HG02759 (cell line): ENCODE measurements around the gene EHD1.

Source experiments
- ATAC-seq: cut with Tn5 transposase; IDR thresholded peaks from one replicate; pipeline ENCODE4 v1.9.1; 2021; ENCODE audit warnings: mild to moderate bottlenecking, moderate library complexity; ENCODE audit not compliant: unreplicated experiment

EHD1 gene

DNA sequence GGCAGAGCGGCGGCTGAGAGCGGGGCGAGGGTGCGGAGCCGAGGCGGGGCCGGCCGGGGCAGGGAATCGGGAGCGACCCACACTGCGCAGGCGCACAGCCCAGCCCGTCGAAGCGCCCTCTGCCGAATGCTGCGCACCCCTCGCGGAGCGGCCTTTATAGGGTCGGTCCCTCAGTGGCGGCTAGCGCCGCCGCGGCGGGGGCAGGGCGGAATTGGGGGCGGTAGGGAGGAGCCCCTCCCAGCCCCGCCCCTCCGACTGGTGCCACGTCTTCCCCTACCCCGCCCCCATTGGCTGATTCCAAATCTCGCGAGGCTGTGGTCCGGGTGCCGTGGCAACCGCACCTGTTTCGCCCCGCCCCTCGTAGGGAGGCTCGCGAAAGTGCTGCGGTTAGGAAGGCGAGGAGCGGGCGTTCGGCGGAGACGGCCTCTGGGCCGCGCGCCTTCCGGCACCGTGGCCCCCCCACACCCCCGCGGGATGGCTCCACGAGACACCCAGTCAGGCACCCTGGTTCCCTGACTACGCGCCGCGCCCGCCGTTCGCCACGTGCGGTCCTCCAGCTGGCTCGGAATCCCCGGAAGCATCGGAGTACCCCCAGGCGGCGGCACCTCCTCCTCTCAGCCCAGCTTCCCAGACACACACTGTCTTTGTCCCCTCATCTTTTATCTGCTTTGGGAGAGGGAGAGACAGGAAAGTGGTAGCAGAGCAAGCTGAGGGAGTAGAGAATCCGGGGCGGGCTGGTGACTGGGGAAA lies at the start of gene EHD1:
EHD1 (minus strand) TSS at position 128 of the 750 bp plus-strand sequence. CDS start 157 bp downstream, outside the sequence.
- ATAC-seq = peak; percentile 81

DNA sequence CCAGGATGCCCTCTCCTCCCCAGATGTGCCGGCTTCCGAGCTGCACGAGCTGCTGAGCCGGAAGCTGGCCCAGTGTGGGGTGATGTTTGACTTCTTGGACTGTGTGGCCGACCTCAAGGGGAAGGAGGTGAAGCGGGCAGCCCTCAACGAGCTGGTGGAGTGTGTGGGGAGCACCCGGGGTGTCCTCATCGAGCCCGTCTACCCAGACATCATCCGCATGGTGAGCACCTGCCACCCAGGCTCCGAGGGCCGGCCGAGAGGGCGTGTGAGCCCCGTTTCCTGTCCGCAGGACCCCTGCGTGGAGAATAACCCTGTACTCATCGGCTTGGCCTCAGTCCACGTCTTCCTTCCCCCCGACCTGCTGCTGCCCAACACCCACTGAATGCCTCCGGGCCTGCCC lies 48.3 kb upstream of the EHD1 start:
- ATAC-seq = no peak

DNA sequence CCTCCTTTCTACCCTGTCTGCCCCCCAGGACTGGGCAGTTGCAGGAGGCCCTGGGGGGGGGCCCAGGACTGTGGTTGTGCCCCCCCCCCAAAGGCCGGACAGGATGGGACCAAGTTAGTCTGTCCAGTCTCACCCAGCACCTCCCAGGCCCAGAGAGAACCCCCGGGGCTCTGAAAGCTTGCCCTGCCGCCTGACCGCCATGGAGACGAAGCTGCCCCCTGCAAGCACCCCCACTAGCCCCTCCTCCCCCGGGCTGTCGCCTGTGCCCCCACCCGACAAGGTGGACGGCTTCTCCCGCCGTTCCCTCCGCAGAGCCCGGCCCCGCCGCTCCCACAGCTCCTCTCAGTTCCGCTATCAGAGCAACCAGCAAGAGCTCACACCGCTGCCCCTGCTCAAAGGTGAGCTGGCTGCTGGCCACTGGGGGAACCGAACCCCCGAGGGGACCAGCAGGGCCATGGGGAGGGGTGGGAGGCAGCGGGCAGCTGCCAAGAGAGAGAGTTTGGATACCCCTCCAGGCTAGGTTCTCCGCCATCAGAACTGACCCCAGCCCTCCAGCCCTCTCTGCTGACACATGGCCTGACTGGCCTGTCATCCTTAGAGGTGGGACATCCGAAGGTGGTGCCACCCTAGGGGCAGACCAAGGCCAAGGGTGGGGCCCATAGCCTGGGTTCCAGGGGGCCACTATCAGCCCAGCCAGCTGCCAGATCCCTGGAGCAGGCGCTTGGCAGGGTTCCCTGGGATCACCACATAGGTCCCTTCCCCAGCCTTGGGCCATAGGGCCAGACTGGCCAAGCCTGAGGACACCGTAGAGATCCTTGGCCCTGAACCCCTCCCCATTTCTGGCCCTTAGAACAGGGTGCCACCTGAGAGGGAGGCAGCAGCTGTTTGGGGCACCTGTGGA lies 47.4 kb upstream of the EHD1 start:
- ATAC-seq = no peak

DNA sequence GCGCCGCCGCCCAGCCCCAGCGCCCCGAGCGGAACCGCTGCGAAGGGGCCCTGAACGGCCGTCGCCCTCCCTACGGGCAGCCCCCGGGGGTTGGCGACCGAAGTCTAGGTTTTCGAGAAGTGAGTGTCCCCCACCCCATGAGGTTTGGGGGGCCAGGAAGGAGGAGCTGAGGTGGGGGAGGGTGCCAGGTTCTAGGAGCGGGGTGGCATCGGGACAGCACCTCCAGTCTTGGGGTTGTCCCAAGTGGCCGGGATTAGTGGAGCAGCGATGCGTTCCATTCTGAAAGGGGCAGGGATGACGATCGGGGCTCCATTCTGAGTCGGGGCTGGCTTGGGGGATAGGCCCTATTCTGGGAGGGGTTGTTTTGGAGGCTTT lies 46.5 kb upstream of the EHD1 start:
- ATAC-seq = no peak

DNA sequence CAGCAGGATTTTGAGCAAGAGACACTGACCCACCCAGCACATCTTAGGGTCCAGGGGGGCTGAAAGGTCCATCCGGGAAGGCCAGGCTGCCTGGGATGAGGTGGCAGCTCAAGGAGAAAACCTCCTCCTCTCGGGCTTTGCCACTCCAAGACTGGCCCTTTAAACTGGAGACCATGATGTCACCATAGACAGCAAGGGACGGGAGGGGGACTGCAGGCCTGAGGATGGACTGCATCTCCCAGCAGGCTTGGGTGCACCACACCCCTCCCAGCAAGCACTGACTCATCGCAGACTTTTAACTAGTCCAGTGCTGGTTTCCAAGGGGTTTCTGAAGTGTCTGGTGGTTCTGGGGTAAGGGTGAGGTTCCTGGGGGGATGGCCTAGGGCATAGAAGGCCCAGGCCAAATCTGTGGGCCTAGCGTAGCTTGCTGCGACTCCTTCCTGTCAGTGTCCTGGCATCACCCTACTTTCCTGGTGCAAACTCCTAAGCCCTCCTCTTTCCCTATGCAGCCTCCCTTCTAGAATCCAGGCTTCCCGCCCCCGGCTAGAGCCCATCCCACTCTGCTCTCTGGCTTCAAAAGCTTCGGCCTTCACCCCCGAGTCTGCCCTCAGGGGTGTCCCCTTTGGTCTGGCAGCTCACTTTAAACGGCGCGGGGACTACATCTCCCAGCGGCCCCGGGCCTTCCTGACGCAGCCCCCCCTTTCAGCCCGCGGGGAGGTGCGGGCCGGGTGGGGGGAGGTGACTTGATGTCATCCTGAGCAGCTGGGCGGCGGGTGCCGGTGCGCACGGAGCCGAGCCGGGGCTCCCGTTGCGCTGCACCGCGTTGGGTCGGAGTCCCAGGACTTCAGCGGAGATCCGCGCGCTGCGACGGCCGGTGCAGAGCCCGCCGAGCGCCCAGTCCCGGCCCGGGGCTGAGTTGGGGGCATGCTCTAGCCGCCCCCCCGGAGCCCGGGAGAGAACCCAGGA lies 45.8 kb upstream of the EHD1 start, which contains the start of gene PPP2R5B:
PPP2R5B (plus strand) TSS at position 746 of the 966 bp plus-strand sequence. CDS start 1,046 bp downstream, outside the sequence.
- ATAC-seq = peak; percentile 86

DNA sequence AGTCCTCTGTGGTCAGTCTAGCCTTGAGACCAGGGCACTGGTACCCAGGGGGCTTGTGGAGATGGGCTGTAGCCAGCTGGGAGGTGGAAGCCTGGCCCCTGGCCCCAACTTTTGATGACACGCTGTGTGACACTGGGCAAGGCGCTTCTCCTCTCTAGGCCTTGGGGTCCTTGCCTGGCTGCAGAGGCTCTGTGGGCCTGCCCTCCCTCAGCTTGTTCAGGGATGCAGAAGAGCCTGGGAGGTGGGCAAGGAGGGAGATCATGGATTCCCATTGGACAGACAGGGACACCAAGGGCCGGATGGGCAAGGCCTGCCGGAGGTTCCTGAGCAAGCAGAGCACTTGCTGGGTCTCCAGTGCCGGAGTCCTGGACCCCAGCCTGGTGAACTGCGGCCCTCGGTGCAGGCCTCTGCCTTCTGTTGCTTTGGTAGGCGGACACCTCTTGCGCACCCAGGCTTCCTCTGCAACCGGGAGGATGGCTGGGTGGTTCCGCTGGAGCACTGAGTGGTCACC lies 44.8 kb upstream of the EHD1 start:
- ATAC-seq = no peak

DNA sequence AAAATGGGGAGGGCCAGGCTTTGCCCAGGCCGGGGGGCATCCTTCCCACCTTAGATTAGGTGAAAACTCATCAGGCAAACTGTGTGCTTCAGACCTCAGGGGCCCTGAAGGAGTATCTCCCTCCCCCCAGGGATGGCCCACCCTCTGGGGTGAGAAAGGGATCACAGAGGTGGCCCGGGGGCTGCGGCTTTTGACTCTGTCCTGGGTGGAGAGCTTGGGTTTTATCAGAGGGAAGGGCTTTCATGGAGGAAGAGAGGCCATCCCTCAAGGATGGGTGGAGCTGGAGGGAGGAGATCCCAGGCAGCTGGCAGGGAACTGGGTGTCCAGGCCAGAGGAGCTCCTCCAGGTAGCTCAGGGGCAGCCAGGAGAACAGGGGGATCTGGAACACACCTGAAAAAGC lies 43.0 kb upstream of the EHD1 start:
- ATAC-seq = no peak

DNA sequence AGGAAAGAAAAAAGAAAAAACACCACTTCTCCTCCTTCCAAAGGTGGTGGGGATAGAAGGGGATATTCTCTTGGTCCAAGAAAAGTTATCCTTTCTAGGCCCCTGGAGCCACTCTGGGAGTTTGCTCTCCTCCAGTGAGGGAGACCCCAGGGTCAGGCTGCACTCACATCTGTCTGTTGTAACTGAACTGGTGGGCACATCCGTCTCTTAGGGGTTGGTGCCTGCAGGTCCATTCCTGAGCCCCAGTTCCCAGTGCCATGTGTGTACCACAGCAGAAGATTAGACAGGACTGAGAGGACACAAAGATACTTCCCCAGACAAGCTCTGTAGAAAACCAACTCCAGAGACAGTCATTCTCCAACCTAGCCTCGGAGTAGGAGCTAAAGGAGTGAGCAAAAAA lies 41.7 kb upstream of the EHD1 start:
- ATAC-seq = no peak

DNA sequence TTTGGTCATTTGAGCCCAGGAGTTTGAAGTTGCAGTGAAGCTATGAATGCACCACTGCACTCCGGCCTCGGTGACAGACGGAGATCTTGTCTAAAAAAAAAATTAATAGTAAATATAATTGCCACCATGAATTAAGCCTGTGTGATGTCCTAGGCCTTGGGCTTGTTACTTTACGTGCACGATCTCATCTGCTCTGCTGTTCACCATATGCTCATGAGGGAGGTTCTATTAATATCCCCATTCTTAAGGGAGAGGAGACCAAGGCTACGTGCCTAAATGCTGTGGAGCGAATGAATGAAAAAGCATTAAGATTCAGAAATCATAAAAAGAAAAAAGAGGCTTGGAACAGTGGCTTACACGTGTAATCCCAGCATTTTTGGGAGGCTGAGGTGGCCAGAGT lies 41.2 kb upstream of the EHD1 start:
- no peak for ATAC-seq

DNA sequence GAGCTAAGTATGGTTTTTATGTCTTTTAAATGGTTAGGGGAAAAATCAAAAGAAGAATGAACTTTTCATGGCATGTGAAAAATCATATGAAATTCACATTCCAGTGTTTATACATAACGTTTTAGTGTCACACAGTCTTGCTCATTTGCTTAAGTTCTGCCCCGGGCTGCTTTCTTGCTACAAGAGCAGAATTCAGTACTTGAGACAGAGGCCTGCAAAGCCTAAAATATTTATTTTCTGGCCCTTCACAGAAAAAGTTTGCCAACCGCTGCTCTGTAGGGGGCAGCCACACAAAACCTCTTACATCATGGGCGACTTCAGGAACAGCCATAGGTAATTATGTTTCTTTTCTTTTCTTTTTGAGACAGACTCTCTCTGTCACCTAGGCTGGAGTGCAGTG lies 39.6 kb upstream of the EHD1 start:
- no peak for ATAC-seq

DNA sequence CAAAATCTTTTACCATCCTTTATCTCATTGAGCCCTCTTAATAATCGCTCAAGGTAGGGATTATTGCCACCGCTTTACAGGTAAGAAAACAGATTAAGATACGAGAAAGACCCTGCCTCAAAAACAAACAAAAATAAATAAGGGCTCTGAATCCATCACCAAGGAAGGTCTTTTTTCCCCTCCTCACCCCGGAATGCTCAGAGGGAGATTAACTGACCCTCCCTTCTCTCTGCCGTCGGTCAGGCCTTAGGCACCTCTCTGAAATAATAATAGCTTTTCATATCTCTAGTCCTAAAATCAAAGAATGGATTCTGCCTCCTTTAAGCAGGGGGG lies 39.2 kb upstream of the EHD1 start:
- ATAC-seq = no peak

DNA sequence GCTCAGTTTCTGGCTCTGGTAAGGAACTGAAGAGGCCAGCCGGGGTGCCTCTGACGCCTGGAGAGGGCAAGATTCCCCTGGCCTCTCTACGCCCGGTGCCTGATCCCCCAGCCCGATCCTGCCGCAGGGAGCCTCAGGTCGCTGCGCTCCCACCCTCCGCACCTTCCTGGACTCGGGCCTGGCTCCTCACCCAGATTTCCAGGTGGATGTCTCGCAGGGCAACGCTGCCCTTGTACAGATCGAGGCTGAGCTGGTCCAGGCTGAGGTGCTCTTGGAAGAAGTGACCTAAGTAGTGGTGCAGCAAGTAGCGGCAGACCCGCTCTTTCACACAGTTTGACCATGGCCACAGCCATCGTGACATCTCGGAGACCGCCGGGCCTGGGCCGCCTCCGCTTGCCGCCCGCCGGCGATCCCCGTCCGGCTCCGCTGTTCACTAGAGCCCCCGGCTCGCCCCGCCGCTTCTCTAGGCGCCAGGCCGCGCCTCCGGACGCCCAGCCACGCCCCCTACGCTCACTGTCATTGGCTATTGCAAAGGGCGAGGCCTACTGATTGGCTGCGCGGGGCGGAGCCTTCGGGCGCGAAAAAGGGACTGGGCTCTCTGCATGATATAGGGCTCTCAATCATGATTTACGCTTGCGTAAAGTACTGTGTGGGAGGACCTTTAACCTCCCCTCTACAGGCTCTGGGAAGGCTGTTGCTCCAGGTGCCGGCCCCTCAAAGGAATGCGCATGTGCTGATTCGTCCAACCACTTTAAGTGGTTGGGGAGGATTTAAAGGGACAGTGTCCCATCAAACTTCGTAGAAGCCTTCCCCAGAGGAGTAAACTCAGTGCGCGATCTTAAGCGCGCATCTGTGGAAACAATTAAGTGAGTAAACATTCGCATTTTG lies 38.6 kb upstream of the EHD1 start, which contains the start of gene ATG2A:
ATG2A (minus strand) TSS at position 435 of the 888 bp plus-strand sequence; CDS start at position 361, 74 bp downstream.
- ATAC-seq = peak; percentile 95

DNA sequence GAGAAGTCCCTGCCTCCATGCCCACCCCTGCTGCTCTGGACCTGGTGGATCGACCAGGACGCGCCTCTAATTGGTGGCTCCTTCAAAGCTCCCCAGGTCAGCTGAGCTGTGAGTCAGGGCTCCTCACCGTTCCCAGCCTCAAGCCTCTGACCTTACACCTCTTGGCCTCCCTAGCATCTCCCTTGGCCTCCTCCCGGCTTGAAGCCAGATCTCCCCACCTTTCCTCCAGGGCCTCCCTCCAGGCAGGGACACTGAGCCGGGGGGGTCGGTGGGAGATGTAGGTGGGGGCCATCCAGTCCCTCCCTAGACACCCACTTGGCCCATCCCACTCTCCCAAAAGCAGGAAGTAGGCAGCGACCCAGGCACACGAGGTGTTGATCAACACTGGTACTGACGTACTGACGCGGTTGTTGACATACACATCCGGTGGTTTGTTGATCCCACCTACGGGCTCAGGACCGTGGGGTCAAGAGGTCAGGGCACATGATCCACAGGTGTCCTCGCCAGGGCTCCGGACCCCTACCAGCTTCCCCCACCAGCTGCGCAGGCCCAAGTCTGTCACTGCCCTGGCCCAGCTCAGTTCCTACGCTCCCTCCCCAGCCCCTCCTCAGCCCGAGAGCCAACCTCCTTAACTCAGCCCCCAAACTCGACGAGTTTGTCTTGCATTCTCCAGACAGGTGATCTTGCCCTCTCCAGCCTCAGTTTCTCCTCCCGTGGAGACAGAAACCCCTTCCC lies 37.8 kb upstream of the EHD1 start:
- ATAC-seq = no peak

DNA sequence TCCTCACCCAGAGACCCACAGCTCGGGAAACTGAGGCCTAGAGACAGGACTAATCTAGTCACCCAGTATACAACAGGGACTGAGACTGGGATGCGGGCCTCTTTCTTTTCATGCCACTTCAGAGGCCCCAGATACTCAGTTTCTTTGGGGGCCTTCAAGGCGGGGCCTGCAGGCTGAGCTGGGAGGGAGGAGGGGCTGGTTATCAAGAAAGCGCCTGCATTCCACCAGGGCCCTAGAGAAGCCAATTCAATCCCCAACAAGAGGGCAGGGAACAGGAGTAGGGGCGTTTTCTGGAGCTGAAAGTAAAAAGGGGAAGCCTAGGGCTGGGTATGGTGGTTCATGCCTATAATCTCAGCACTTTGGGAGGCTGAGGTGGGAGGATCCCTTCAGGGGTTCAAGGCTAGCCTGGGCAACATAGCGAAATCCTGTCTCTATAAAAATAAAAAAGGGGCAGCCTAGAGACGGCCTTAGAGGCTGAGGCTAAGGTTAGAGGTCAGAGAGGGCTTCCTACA lies 37.0 kb upstream of the EHD1 start:
- no peak for ATAC-seq

DNA sequence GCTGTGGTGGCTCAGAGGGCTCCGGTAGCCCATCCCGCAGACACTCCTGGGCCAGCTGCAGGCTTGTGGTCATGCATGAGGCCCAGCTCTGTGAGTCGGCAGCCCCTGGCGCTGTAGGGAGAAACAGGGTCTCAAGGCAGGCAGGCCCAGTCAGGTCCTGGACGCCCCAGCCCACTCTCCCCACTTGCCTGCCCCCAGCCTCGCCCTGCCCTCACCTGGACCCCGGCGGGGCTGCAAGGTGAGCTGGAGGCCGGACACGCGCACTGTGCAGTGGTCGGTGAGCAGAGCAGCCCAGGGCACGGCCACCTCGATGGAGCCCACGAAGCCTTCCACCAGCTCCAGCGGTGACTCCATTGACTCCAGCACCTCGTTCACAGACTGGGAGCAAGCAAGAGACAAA lies 35.7 kb upstream of the EHD1 start:
- ATAC-seq = no peak

DNA sequence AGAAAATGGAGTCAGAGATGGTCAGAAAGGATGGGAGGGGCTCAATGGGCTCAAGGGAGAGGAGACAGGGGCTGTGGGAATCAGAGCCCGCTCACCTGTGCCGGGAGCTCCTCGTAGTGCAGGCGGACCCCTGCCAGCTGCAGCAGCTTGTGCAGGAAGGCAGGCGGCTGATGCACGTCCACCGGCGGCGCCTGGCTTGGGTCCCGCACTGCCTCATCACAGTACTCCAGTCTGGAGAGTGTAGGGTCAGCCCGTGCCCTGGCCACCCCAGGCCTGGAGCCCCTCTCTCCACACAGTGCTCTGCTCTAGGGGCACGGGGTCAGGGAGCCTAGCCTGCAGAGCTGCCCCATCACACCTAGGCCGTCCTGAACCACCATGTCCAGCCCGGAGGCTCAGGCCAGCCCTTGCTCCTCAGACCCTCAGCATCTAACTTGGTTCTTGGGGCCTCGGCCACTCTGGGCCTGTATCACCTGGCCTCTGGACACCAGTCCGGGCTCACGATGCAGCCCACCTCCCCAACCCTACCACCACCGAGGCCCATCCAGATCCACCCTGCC lies 34.8 kb upstream of the EHD1 start:
- no peak for ATAC-seq

DNA sequence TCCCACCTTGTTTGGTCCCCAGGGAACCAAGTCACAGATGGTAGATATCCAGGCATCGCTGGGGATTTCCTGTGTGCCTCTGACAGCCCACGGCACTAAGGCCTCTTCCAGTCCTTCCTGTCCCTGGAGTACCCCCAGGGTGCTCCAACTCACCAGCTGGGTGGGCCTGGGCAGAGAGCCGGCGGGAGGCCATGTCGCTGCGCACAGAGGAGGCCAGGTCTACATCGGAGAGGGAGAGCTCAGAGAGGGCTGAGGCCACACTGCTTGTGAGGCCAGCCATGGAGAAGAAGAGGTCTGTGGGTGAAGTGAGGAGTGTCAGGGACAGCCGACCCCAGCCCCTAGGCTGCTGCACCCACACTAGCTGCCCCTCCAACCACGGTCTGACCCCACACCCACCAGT lies 33.3 kb upstream of the EHD1 start:
- ATAC-seq = no peak

DNA sequence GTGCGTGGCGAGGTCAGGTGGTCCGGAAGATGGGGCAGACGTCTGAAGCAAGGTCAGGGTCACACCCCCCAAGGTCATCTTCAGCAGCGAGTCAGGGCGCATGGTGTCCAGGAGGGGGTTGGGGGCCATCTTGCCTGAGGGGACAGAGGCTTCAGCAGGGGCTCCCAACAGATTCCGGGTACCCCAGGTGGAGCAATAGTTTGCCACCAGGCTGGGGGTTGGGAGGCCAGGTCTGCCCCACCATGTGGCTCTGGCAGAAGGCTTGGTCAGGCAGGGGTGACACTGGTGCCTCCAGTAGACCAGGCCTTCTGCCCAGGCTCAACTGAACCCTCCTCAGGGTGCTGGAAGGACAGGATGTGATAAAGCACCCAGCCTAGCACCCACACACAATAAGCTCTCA lies 32.7 kb upstream of the EHD1 start:
- no peak for ATAC-seq
